Right hindlimb (tissue), 1 donor: ENCODE results near the gene NDFIP2.
"Not testable (repeated sequence)": the region's sequence is repeated elsewhere in the genome, so short reads cannot be mapped to it uniquely, and the experiment has no call there.

ENCODE experiments used
- DNase-seq: peaks from one replicate; pipeline ENCODE4 v3.0.0-alpha.2; 2018

NDFIP2 gene

GRCh38 chr13:79538757-79539156, 57.8 kb downstream of the NDFIP2 start:
- DNase-seq, result no peak

- DNase-seq, result no peak
These were observed 59.5 kb downstream of the NDFIP2 start for GRCh38 chr13:79540504-79540903.

GRCh38 chr13:79541426-79542049, 60.6 kb downstream of the NDFIP2 start:
- no peak for DNase-seq

GRCh38 chr13:79543883-79544282, 62.9 kb downstream of the NDFIP2 start:
- DNase-seq, result no peak

- no peak for DNase-seq
These were observed 66.5 kb downstream of the NDFIP2 start for GRCh38 chr13:79547211-79548195.

- DNase-seq, result no peak
These were observed 67.9 kb downstream of the NDFIP2 start for GRCh38 chr13:79548902-79549301.

GRCh38 chr13:79549355-79550106, 68.6 kb downstream of the NDFIP2 start:
- no peak for DNase-seq

GRCh38 chr13:79557666-79558065, 76.7 kb downstream of the NDFIP2 start:
- DNase-seq, result no peak

GRCh38 chr13:79560954-79561353, 80.0 kb downstream of the NDFIP2 start:
- DNase-seq, result no peak

GRCh38 chr13:79562557-79562956, 81.6 kb downstream of the NDFIP2 start:
- no peak for DNase-seq

GRCh38 chr13:79566118-79566517, 85.2 kb downstream of the NDFIP2 start:
- no peak for DNase-seq

GRCh38 chr13:79571147-79571546, 90.2 kb downstream of the NDFIP2 start:
- no peak for DNase-seq

- not testable (repeated sequence) for DNase-seq
These were observed 92.9 kb downstream of the NDFIP2 start for GRCh38 chr13:79573892-79574291.

- peak; percentile 60 for DNase-seq
These were observed 100.9 kb downstream of the NDFIP2 start for GRCh38 chr13:79581870-79582315.

GRCh38 chr13:79582896-79583295, 101.9 kb downstream of the NDFIP2 start:
- no peak for DNase-seq

- DNase-seq, result no peak
These were observed 104.1 kb downstream of the NDFIP2 start for GRCh38 chr13:79585033-79585432.

GRCh38 chr13:79589603-79590393, 108.8 kb downstream of the NDFIP2 start:
- DNase-seq, result no peak

- DNase-seq, result no peak
These were observed 109.4 kb downstream of the NDFIP2 start for GRCh38 chr13:79590394-79590676.

GRCh38 chr13:79591493-79591892, 110.5 kb downstream of the NDFIP2 start:
- DNase-seq, result no peak

GRCh38 chr13:79593121-79593520, 112.2 kb downstream of the NDFIP2 start:
- no peak for DNase-seq

GRCh38 chr13:79593641-79594275, 112.8 kb downstream of the NDFIP2 start:
- no peak for DNase-seq

- DNase-seq, result not testable (repeated sequence)
These were observed 119.2 kb downstream of the NDFIP2 start for GRCh38 chr13:79600146-79600545.
